Ovary (tissue), 3 donors: ENCODE data around the gene SAG.

Experiments
- CTCF ChIP-seq, 3 donors: fragments of 450-650 bp in 2 of 3; fragments of 200-600 bp in 1 of 3; IDR thresholded peaks; one replicate each; pipeline versions ENCODE4 v1.5.1 to v1.8.0; 2016 to 2022; ENCODE audit warnings: antibody characterized with exemption in 3 of 3, mild to moderate bottlenecking in 1 of 3
- EP300 ChIP-seq: sonication (generic); formaldehyde crosslinking; IDR thresholded peaks from one replicate; pipeline ENCODE4 v1.6.1; 2017; ENCODE audit warnings: antibody characterized with exemption
- POLR2A ChIP-seq: fragments of 450-650 bp; IDR thresholded peaks from one replicate; pipeline ENCODE4 v1.6.1; 2017; ENCODE audit warnings: antibody characterized with exemption, mild to moderate bottlenecking, moderate library complexity
- donor health status: DM: no; HTN: no; CAD: no.

- TF ChIP-seq CTCF (IDR thresholded peaks at IDR 0.05) (no peak), POLR2A (no peak), EP300 (no peak)
These were observed 31.8 kb downstream of the SAG start for GRCh38 chr2:233339427-233339826.
